HG02642 (cell line): ENCODE measurements around the gene MEP1A.

Source experiments
- ATAC-seq: cut with Tn5 transposase; IDR thresholded peaks from one replicate; pipeline ENCODE4 v1.9.1; 2021; ENCODE audit warnings: mild to moderate bottlenecking; ENCODE audit not compliant: unreplicated experiment, poor library complexity

The MEP1A gene

DNA sequence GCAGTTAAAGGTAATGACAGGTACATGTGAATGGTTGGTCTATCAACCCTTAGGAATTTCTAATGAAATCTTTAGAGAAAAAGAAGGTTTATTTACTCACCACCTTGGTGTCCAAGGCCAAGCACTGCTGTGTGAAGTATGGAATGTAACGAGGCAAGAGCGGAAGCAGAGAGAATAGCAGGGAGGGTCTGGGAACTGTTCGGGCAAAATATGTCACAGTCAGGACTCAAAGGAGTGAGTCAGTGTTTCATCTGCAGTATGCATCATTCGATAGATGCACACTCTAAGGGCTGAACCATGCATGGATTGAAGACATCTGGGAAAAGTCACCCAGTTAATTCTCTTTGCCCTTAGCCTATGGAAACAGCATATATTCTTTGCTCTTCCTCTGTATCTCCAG is 95.4 kb downstream of the MEP1A start:
- ATAC-seq: no peak
